Pancreas (tissue), 10 donors: ENCODE data around the gene MRPL28. TPM values are rescaled to one million over a fixed set of nuclear protein-coding genes. Genes with fewer than 3 reads are reported as not detected.
"Not testable (repeated sequence)": the region's sequence is repeated elsewhere in the genome, so short reads cannot be mapped to it uniquely, and the experiment has no call there.

Experiments
- ATAC-seq, 4 donors: fragments of 200-7000 bp; cut with Tn5 transposase; one replicate each; pipeline versions ENCODE4 v1.8.0 to v1.9.1; 2020; ENCODE audit warnings: mild to moderate bottlenecking in 4 of 4, moderate library complexity in 4 of 4
- DNase-seq, 6 donors: peaks; one replicate each; pipeline ENCODE4 v3.0.0-alpha.2; 2020
- FAIRE-seq: peaks from 2 replicates; lab custom pipeline; 2012; peaks lifted over from hg19 to GRCh38; lab: Jason Lieb, UNC
- H3K27ac ChIP-seq, 4 donors: fragments of 200-600 bp; sonication (generic); 1 replicate in 3 of 4; 2 replicates in 1 of 4; pipeline versions ENCODE4 v1.5.0 to v1.8.0; 2020
- H3K27me3 ChIP-seq, 4 donors: fragments of 200-600 bp; one replicate each; pipeline ENCODE4 v1.8.0; 2021
- H3K36me3 ChIP-seq, 3 donors: fragments of 200-600 bp; sonication (generic) in 1 of 3; one replicate each; pipeline versions ENCODE4 v1.5.0 to v1.8.0; 2020 to 2021
- H3K4me1 ChIP-seq, 3 donors: fragments of 200-600 bp; one replicate each; pipeline ENCODE4 v1.8.0; 2021
- H3K4me3 ChIP-seq, 4 donors: fragments of 200-600 bp; sonication (generic) in 2 of 4; one replicate each; pipeline versions ENCODE4 v1.5.0 to v1.8.0; 2020 to 2021
- H3K9me3 ChIP-seq, 4 donors: fragments of 200-600 bp; one replicate each; pipeline ENCODE4 v1.8.0; 2021
- WGBS, 2 donors: extraction: QIAGEN DNeasy Blood & Tissue Kit; methylation state at CpG; one replicate each; pipeline ENCODE4 v1.1.7; 2013; 5-methylcytosine and 5-hydroxymethylcytosine counted together
- intact Hi-C, 3 donors: fragments of 100-400 bp; cut with DNase I; formaldehyde crosslinking; loops; one replicate each; pipeline versions ENCODE4 v1.11.1 to v1.14.2; 2022
- polyA plus RNA-seq, 2 donors: library from polyadenylated mRNA; stranded (reverse); fragments of 200-250 nt; gene quantifications; one replicate each; pipeline ENCODE4 v1.2.3, GENCODE V29; 2013
- total RNA-seq, 6 donors: library from RNA; stranded (reverse); fragmentation: NEBNext Ultra II Directional in 4 of 6; extraction: Animal tissue kit (Norgen Biotek cat#: 25700) in 4 of 6; gene quantifications; one replicate each; pipeline versions ENCODE4 v1.2.1 to v1.2.4, GENCODE V29; 2021 to 2023
- TF ChIP-seq, protein P1 (sequence below), 4 donors: fragments of 200-600 bp; sonication (generic) in 3 of 4; IDR thresholded peaks; one replicate each; pipeline versions ENCODE4 v1.5.0 to v1.8.0; 2021; ENCODE audit warnings: antibody characterized with exemption in 4 of 4
- donor health status: healthy with polysubstance abuse.
- donor health status: DM: no; HTN: no; CAD: no; lungs with moderate emphysema.
- donor health status: DM: no; HTN: no; CAD: no.
- donor health status: control.
- donor health status: control.
- donor health status: Bipolar disorder and iron deficiency.
- donor health status: DM: yes; HTN: yes; CAD: no.
- donor health status: DM: no; HTN: no; CAD: no.
- donor health status: DM: no; HTN: no; CAD: no.
- donor health status: DM: yes; HTN: yes; CAD: no.

The MRPL28 gene
- total and polyA plus RNA-seq, 8 donors, result 9.2 to 65.4 (median 20.5) TPM

DNA sequence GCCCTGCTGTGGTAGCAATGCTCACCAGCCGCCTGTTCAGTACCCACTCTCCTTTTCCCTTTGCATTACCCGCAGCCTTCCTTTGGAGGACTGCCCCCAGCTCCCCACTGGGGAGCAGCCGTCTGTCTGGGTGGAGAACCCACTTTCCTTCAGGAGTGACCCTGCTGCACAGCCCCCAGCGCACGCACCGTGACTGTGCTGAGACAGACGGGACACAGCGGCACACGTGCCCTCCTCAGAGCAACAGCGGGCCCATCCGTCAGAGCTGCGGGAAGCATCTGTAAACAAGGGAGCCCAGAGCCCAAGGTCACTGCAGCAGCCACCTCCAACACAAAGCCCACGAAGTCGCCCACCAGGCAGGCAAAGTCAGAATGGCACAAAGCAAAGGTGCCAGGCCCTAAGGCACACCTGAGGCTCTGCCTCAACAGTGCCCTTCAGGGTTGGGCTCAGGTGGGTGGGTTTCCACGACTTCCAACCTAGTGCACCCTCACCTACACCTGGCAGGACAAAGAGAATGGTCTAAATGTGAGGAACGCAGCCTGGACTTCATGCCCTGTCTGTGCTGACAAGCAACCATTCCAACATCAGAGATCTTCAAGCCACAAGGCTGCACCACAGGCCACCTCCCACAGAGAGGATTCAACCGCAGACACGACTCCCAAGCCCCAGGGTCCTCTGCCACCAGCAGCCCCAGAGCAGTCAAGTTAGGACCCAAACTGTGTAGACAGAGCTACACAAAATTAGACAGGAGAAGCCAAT lies 27.7 kb downstream of the MRPL28 start:
- ATAC-seq, result no peak
- Histone ChIP-seq H3K9me3 (no peaks in the 10 kb centered on the region), H3K4me1 (no peaks in the 10 kb centered on the region), H3K27ac (no peak overlapping the region), H3K27me3 (no peaks in the 10 kb centered on the region), H3K4me3 (no peak overlapping the region), H3K36me3 (no peaks in the 10 kb centered on the region)
- no peak for DNase-seq
- FAIRE-seq, result no peak
- TF ChIP-seq, protein P1, sequence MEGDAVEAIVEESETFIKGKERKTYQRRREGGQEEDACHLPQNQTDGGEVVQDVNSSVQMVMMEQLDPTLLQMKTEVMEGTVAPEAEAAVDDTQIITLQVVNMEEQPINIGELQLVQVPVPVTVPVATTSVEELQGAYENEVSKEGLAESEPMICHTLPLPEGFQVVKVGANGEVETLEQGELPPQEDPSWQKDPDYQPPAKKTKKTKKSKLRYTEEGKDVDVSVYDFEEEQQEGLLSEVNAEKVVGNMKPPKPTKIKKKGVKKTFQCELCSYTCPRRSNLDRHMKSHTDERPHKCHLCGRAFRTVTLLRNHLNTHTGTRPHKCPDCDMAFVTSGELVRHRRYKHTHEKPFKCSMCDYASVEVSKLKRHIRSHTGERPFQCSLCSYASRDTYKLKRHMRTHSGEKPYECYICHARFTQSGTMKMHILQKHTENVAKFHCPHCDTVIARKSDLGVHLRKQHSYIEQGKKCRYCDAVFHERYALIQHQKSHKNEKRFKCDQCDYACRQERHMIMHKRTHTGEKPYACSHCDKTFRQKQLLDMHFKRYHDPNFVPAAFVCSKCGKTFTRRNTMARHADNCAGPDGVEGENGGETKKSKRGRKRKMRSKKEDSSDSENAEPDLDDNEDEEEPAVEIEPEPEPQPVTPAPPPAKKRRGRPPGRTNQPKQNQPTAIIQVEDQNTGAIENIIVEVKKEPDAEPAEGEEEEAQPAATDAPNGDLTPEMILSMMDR (IDR thresholded peaks at IDR 0.05), result no peak
- WGBS, 2 donors, result 72 to 74% methylated on average over 18 of the region's 18 CpGs
- intact Hi-C loops, result loop anchor here in 1 of 3 donors (10.0 kb wide), 1 partner anchor 98 kb away; no protein-coding TSS in a partner anchor

DNA sequence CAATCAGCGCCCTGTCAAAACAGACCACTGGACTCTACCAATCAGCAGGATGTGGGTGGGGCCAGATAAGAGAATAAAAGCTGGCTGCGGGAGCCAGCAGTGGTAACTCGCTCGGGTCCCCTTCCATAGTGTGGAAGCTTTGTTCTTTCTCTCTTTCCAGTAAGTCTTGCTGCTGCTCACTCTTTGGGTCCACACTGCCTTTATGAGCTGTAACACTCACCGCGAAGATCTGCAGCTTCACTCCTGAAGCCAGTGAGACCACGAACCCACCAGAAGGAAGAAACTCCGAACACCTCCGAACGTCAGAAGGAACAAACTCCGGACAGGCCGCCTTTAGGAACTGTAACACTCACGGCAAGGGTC lies 28.4 kb downstream of the MRPL28 start:
- not testable (repeated sequence) for DNase-seq, H3K27me3 ChIP-seq, H3K36me3 ChIP-seq, ATAC-seq, FAIRE-seq, H3K4me1 ChIP-seq, H3K27ac ChIP-seq, H3K9me3 ChIP-seq, H3K4me3 ChIP-seq
- 91 to 93% methylated on average over 12 to 13 of the region's 13 CpGs for WGBS, 2 donors
- intact Hi-C loops, result loop anchor here in 1 of 3 donors (10.0 kb wide), 1 partner anchor 97 kb away; no protein-coding TSS in a partner anchor

DNA sequence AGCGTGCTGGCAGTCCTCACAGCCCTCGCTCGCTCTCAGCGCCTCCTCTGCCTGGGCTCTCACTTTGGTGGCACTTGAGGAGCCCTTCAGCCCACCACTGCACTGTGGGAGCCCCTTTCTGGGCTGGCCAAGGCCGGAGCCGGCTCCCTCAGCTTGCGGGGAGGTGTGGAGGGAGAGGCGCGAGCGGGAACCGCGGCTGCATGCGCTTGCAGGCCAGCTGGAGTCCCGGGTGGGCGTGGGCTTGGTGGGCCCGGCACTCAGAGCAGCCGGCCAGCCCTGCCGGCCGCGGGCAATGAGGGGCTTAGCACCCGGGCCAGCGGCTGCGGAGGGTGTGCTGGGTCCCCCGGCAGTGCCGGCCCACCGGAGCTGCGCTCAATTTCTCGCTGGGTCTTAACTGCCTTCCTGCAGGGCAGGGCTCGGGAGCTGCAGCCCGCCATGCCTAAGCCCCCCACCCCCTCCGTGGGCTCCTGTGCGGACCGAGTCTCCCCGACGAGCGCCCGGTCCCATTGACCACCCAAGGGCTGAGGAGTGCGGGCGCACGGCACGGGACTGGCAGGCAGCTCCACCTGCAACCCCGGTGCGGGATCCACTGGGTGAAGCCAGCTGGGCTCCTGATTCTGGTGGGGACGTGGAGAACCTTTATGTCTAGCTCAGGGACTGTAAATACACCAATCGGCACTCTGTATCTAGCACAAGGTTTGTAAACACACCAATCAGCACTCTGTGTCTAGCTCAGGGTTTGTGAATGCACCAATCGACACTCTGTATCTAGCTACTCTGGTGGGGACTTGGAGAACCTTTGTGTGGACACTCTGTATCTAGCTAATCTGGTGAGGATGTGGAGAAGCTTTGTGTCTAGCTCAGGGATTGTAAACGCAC lies 29.0 kb downstream of the MRPL28 start:
- H3K4me1 ChIP-seq, H3K27ac ChIP-seq, FAIRE-seq, H3K9me3 ChIP-seq, ATAC-seq, H3K36me3 ChIP-seq, H3K27me3 ChIP-seq, H3K4me3 ChIP-seq: not testable (repeated sequence)
- WGBS, 2 donors, result 94 to 95% methylated on average over 40 to 46 of the region's 47 CpGs
- DNase-seq, result peak in 1 of 6 donors; percentile 42
- intact Hi-C loops, result loop anchor here in 1 of 3 donors (10.0 kb wide), 1 partner anchor 97 kb away; no protein-coding TSS in a partner anchor

DNA sequence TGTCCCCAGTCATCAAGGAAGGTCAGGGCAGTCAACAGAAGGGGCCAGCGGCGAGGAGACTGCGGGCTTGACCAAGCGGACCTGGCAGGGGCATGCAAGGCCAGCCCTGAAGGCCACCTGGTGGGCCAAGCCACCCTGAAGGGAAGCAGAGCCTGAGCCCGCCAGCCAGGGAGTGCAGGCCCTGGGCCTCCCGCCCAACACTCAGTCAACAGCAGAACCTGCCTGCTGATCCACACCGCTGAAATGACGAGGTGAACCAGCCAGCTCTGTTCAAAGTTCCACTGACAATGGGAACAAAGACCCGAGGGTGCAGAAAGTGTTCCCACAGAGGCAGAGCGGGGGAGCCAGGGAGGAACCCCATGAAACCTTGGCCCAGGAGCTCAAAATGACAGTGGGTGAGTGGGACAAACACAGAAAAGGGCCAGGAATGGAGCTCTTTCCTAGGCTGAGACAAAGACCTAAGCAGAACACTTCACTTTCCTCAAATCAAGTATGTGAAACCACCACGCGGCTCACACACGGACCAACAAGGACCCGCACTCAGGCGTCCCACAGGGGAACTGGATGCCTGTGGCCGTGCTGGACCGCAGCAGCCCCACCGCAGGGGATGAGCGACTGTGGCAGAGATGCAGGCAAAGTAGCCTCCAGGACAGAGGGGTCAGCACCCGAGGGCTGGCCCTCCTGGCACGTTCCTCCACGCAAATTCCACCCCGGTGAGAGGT lies 29.8 kb downstream of the MRPL28 start:
- Histone ChIP-seq H3K27ac (no peak overlapping the region), H3K36me3 (no peaks in the 10 kb centered on the region), H3K27me3 (no peaks in the 10 kb centered on the region), H3K4me3 (no peak overlapping the region), H3K9me3 (no peaks in the 10 kb centered on the region), H3K4me1 (no peaks in the 10 kb centered on the region)
- TF ChIP-seq, protein P1 (IDR thresholded peaks at IDR 0.05), result no peak
- DNase-seq (peak in 1 of 6 donors; percentile 54), ATAC-seq (peak in 1 of 4 donors; percentile 28), FAIRE-seq (no peak)
- intact Hi-C loops, result loop anchor here in 1 of 3 donors (10.0 kb wide), 1 partner anchor 96 kb away; no protein-coding TSS in a partner anchor
- WGBS, 2 donors, result 88 to 92% methylated on average over 23 of the region's 23 CpGs

- Histone ChIP-seq H3K4me1 (no peaks in the 10 kb centered on the region), H3K27ac (no peak overlapping the region), H3K27me3 (no peaks in the 10 kb centered on the region), H3K36me3 (no peaks in the 10 kb centered on the region), H3K4me3 (no peak overlapping the region), H3K9me3 (no peaks in the 10 kb centered on the region)
- ATAC-seq (peak in 1 of 4 donors; percentile 12), DNase-seq (no peak), FAIRE-seq (no peak)
- WGBS, 2 donors, result 82 to 95% methylated on average over 5 of the region's 5 CpGs
- intact Hi-C loops, result loop anchor here in 1 of 3 donors (10.0 kb wide), 1 partner anchor 95 kb away; no protein-coding TSS in a partner anchor
- TF ChIP-seq, protein P1 (IDR thresholded peaks at IDR 0.05), result no peak
Observed at GRCh38 chr16:339680-340079, 30.7 kb downstream of the MRPL28 start.
